ENCODE results near the gene SULT1A3.
"Not testable (repeated sequence)": the region's sequence is repeated elsewhere in the genome, so short reads cannot be mapped to it uniquely, and the experiment has no call there.

SULT1A3 gene

DNA sequence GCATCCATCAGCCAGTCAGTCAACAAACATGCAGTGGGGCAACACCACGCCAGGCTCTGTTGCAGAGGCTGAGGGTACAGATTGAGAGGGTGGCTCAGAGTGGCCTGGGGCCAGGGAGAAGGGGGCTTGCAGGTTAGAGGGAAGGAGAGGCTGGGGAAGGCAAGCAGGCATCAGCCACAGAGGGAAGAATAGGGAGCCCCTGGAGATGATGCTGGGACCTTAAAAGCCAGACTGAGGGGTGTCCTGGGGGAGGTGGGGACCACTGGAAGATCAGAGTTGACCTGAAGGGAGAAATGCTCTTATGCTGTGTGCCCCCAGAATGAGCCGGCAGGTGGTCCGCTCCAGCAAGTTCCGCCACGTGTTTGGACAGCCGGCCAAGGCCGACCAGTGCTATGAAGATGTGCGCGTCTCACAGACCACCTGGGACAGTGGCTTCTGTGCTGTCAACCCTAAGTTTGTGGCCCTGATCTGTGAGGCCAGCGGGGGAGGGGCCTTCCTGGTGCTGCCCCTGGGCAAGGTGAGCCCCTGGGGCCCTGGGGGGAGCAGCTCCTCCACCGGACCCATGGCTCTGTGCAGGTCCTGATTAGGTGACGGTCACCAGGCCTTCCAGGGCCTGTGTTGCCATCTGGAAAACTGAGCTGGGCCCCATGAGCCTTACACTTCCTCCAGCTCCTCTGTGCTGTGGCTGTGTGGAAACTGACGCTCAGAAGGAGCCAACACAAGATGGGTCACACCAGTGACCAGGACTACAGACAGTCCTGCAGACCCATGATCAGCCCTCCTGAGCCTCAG, 14.0 kb upstream of the SULT1A3 start:
- no peak for DNase-seq (ENCODE audit: low read depth)
- no peak overlapping the region for H3K4me3 ChIP-seq (ENCODE audit: low read depth, low read length)
- TF ChIP-seq, protein P1, sequence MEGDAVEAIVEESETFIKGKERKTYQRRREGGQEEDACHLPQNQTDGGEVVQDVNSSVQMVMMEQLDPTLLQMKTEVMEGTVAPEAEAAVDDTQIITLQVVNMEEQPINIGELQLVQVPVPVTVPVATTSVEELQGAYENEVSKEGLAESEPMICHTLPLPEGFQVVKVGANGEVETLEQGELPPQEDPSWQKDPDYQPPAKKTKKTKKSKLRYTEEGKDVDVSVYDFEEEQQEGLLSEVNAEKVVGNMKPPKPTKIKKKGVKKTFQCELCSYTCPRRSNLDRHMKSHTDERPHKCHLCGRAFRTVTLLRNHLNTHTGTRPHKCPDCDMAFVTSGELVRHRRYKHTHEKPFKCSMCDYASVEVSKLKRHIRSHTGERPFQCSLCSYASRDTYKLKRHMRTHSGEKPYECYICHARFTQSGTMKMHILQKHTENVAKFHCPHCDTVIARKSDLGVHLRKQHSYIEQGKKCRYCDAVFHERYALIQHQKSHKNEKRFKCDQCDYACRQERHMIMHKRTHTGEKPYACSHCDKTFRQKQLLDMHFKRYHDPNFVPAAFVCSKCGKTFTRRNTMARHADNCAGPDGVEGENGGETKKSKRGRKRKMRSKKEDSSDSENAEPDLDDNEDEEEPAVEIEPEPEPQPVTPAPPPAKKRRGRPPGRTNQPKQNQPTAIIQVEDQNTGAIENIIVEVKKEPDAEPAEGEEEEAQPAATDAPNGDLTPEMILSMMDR (conservative IDR thresholded peaks at IDR 0.05; ENCODE audit: low read depth, low read length): no peak

DNA sequence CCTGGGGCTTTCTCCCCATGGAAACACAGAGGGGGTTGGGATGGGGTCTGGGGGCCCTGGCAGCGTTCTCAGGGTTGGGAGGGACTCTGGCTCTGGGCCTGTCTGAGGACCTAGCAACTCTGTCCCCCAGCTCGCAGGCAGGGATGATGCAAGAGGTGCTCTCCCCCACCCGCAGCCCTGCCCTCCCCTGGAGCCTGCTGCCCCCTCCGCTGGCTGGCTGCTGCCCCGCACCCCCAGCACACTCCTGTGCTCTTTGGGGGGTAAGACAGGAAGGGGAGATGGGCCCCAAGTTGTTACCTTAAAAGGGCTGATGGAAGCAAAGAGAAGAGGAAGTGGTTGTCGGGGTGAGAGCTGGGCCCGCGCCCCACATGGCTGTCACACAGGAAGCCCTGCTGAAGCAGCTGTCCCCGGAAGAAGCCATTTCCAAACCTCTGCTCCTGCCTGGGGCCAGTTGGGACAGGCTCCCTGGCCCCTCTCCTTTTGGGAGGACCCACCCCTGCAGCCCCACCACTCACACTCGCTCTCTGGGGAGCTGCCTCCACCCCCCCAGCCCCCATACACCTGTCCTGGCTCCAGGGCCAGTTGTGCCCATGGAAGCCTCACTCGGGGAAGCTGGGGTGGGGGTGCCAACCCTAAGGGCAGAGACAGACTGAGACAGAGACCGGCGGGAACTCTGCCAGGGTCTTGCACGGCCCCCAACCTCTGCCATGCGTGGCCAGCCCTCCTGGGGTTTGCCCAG, 13.2 kb upstream of the SULT1A3 start:
- no peak for DNase-seq (ENCODE audit: low read depth)
- TF ChIP-seq, protein P1 (conservative IDR thresholded peaks at IDR 0.05; ENCODE audit: low read depth, low read length): no peak
- H3K4me3 ChIP-seq (ENCODE audit: low read depth, low read length): no peak overlapping the region

DNA sequence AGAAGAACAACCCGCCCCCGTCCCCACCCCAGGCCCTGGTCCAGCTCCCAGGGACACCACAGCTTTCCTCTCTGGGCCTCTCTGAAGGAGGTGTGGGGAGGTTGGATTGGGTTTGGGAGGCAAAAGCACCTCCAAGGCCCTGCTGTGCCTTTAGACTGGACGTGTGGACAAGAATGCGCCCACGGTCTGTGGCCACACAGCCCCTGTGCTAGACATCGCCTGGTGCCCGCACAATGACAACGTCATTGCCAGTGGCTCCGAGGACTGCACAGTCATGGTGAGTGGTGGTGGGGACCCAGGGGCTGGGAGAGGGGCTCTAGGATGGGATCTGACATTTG, 12.6 kb upstream of the SULT1A3 start:
- TF ChIP-seq, protein P1 (conservative IDR thresholded peaks at IDR 0.05; ENCODE audit: low read depth, low read length): no peak
- H3K4me3 ChIP-seq (ENCODE audit: low read depth, low read length): no peak overlapping the region
- DNase-seq (ENCODE audit: low read depth): no peak

DNA sequence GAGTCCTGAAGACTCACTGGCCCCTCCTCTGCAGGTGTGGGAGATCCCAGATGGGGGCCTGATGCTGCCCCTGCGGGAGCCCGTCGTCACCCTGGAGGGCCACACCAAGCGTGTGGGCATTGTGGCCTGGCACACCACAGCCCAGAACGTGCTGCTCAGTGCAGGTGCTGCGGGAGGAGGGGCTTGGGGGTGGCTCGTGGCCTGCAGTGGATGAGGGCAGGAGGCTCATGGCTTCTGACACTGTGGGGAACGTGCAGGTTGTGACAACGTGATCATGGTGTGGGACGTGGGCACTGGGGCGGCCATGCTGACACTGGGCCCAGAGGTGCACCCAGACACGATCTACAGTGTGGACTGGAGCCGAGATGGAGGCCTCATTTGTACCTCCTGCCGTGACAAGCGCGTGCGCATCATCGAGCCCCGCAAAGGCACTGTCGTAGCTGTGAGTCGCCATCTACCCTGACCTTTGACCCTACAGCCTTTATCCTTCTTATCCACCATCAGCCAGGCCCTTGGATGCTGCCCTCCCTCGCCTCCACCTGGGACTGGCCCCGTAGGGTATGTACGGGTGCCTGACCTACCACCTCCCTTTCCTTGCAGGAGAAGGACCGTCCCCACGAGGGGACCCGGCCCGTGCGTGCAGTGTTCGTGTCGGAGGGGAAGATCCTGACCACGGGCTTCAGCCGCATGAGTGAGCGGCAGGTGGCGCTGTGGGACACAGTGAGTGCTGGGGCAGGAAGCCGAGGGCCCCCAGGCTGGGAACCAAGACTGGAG, 12.1 kb upstream of the SULT1A3 start:
- TF ChIP-seq, protein P1 (conservative IDR thresholded peaks at IDR 0.05; ENCODE audit: low read depth, low read length): peak; percentile 74
- DNase-seq (ENCODE audit: low read depth): peak; percentile 37
- H3K4me3 ChIP-seq (ENCODE audit: low read depth, low read length): no peak overlapping the region

DNA sequence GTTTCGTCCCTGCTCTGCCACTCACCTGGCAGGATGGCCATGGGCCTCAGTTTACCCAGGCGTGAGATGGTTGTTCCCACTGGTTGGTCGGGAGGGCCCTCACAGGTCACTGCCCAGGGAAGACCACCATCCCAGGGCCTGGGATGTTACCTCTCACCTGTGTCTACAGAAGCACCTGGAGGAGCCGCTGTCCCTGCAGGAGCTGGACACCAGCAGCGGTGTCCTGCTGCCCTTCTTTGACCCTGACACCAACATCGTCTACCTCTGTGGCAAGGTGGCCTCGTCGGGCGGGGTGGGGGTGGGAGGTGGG, 11.5 kb upstream of the SULT1A3 start:
- H3K4me3 ChIP-seq (ENCODE audit: low read depth, low read length): no peak overlapping the region

DNA sequence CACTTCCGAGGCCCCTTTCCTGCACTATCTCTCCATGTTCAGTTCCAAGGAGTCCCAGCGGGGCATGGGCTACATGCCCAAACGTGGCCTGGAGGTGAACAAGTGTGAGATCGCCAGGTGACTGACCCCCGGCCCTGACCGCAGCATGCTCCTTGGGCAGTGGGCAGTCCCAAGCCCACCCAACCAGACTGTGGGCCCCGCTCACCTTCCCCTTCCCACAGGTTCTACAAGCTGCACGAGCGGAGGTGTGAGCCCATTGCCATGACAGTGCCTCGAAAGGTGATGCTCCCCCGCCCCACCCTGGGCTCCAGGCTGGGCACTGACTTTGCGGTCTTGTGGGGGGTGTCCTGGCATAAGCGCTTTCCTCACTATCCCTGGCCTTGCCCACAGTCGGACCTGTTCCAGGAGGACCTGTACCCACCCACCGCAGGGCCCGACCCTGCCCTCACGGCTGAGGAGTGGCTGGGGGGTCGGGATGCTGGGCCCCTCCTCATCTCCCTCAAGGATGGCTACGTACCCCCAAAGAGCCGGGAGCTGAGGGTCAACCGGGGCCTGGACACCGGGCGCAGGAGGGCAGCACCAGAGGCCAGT, 11.0 kb upstream of the SULT1A3 start:
- no peak for DNase-seq (ENCODE audit: low read depth)

More for the DNA sequence above, 11.5 kb upstream of the SULT1A3 start:
- DNase-seq (ENCODE audit: low read depth): no peak
- TF ChIP-seq, protein P1 (conservative IDR thresholded peaks at IDR 0.05; ENCODE audit: low read depth, low read length): no peak

DNA sequence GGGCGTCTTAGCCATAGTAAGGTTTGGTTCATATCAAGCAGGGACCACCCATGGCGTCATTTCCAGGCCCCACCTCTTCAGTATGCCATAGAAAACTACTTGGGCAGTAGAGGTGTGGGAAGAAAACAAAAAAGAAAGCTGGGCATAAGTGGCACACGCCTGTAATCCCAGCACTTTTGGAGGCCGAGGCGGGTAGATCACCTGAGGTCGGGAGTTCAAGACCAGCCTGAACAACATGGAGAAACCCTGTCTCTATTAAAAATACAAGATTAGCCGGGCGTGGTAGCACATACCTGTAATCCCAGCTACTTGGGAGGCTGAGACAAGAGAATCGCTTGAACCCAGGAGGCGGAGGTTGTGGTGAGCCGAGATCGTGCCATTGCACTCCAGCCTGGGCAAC, 7.9 kb upstream of the SULT1A3 start:
- DNase-seq (ENCODE audit: low read depth): not testable (repeated sequence)

More for the DNA sequence above, 11.0 kb upstream of the SULT1A3 start:
- no peak overlapping the region for H3K4me3 ChIP-seq (ENCODE audit: low read depth, low read length)
- TF ChIP-seq, protein P1 (conservative IDR thresholded peaks at IDR 0.05; ENCODE audit: low read depth, low read length): no peak

DNA sequence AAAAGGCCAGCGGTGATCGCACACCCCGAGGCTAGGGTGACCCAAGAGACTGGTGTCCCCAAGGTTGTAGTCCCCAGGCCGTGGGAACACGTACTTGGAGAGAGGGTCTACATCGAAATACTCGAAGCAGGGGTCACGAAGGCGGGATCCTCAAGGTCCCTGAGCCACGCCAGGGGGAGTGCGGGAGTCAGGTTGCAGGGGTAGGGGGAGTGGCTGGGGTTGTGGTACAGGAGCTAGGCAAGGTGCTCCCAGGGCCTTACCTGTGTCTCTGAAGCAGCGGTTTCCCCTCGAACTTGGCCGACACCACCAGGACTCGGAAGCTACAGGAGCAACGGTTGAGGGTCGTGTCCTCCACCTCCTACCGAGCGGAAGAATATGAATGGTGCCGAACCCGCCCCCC, 6.0 kb upstream of the SULT1A3 start:
- DNase-seq (ENCODE audit: low read depth); H3K4me3 ChIP-seq (ENCODE audit: low read depth, low read length): not testable (repeated sequence)

More for the DNA sequence above, 7.9 kb upstream of the SULT1A3 start:
- not testable (repeated sequence) for H3K4me3 ChIP-seq (ENCODE audit: low read depth, low read length)

DNA sequence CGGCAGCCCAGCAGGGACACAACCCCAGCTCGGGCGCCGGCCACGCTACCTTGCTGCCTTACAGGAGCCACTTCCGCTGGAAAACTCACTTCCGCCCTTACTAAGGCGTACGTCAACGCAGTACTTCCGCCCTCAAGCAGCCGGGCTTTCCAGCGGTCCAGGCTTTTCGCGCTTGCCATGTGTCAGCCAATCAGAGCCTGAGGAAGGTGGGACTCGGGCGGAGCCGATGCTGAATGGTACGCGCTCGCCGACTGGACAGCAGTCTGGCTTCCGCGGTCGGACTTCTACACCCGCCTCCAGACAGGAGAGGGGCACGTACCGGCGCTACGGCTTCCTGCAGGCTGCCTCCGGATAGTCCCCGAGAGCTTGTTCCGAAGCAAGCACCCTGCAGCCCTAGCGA, 5.4 kb upstream of the SULT1A3 start, which contains the start of the genes BOLA2B and SLX1A:
BOLA2B (minus strand) TSS at position 52 of the 400 bp plus-strand sequence. CDS start 71 bp downstream, outside the sequence.
SLX1A (plus strand) TSS at position 261 of the 400 bp plus-strand sequence. CDS start 210 bp downstream, outside the sequence.
- H3K4me3 ChIP-seq (ENCODE audit: low read depth, low read length): peak within 1 kb of the TSS; percentile 51
- DNase-seq (ENCODE audit: low read depth): not testable (repeated sequence)
